Measurements from ENCODE around the gene PHLDA1.

DNA sequence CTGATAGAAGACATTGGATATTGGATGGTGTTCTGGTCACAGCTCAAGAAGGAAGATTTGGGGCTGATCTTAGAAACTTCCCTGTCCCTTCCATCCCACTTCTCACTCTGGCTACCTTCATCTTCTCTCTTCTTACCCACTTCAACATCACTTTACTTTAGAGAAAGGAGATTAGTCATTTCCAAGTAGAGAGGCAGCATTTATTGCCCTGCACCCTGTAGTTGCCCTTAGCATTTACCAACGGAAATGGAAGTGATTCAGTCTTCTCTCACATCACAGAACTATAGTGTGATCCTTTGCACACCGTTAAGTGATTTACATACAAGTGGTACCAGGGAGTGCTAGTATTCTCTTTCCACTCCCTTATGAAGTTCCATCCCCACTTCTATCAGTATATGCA lies 52.4 kb downstream of the PHLDA1 start:
- TF ChIP-seq, protein P1, sequence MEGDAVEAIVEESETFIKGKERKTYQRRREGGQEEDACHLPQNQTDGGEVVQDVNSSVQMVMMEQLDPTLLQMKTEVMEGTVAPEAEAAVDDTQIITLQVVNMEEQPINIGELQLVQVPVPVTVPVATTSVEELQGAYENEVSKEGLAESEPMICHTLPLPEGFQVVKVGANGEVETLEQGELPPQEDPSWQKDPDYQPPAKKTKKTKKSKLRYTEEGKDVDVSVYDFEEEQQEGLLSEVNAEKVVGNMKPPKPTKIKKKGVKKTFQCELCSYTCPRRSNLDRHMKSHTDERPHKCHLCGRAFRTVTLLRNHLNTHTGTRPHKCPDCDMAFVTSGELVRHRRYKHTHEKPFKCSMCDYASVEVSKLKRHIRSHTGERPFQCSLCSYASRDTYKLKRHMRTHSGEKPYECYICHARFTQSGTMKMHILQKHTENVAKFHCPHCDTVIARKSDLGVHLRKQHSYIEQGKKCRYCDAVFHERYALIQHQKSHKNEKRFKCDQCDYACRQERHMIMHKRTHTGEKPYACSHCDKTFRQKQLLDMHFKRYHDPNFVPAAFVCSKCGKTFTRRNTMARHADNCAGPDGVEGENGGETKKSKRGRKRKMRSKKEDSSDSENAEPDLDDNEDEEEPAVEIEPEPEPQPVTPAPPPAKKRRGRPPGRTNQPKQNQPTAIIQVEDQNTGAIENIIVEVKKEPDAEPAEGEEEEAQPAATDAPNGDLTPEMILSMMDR (IDR thresholded peaks at IDR 0.05): no peak
- no peak for TF ChIP-seq POLR2A (IDR thresholded peaks at IDR 0.05)

Measured in thyroid gland (tissue), 4 donors.